HG03439 (cell line): ENCODE measurements around the gene CHD9.

ENCODE experiments used
- ATAC-seq: cut with Tn5 transposase; IDR thresholded peaks from one replicate; pipeline ENCODE4 v1.9.1; 2021; ENCODE audit warnings: mild to moderate bottlenecking, moderate library complexity; ENCODE audit not compliant: unreplicated experiment

CHD9 gene

DNA sequence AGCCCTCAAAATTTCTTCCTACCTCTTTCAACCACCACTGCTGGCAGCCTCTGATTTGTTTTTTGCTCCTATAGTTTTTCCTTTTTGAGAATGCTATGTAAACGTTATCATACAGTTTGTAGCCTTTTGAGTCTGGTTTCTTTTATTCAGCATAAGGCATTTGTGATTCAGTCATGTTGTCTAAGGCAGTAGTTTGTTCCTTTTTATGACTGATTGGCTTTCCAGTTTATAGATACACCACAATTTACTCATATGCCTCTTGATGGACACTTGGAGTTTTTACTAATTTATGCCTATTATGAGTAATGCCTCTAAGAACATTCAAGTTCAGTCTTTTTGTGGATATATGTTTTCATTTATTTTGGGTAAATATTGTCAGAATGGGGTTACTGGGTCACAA, 136.6 kb downstream of the CHD9 start:
- ATAC-seq = no peak

DNA sequence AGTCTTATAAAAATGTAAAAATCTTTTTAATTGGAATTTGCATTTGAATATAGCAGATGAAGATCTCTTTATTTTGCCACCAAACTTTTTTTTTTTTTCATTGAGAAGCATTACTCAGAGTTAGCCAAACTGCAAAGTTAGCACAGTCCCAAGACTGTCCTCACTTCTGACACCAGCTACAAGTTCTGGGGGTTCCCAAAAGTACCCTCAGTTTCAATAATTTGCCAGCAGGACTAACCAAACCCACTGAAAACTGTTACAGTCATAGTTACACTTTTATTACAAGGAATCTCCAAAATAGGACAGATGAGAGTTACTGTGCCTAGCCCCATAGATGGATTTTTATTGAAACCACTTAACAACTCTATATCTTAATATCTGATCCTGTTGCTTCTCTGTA, 144.1 kb downstream of the CHD9 start:
- no peak for ATAC-seq

DNA sequence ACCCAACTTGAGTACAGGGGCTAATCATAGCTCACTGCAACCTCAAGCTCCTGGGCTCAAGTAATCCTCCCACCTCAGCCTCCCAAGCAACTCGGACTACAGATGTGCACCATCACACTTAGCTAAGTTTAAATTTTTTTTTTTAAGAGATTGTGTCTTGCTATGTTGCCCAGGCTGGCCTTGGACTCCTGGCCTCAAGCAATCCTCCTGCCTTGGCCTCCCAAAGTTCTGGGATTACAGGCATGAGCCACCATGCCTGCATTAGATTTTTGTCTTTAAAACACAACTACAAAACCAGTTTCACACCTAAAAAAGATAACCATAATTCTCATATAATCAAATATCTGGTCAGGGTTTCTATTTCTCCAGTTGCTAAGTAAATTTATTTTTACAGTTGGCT, 147.1 kb downstream of the CHD9 start:
- ATAC-seq = no peak

DNA sequence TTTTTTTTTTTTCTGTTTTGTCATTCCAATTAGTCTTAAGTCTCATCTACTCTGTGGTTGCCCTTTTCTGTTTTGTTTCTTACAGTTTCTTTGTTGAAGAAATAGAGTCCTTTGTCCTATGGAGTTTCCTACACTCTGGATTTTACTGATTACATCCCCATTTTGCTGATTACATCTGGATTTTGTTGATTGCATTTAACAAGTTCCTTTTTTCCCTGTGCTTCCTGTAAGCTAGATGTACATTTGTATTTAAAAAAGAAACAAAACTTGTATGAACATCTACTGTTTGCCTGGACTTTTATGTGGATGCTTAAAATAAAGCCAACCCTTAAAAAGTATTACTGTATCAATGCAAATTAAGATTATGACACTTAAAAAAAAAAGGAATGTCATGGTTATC, 147.6 kb downstream of the CHD9 start:
- no peak for ATAC-seq

DNA sequence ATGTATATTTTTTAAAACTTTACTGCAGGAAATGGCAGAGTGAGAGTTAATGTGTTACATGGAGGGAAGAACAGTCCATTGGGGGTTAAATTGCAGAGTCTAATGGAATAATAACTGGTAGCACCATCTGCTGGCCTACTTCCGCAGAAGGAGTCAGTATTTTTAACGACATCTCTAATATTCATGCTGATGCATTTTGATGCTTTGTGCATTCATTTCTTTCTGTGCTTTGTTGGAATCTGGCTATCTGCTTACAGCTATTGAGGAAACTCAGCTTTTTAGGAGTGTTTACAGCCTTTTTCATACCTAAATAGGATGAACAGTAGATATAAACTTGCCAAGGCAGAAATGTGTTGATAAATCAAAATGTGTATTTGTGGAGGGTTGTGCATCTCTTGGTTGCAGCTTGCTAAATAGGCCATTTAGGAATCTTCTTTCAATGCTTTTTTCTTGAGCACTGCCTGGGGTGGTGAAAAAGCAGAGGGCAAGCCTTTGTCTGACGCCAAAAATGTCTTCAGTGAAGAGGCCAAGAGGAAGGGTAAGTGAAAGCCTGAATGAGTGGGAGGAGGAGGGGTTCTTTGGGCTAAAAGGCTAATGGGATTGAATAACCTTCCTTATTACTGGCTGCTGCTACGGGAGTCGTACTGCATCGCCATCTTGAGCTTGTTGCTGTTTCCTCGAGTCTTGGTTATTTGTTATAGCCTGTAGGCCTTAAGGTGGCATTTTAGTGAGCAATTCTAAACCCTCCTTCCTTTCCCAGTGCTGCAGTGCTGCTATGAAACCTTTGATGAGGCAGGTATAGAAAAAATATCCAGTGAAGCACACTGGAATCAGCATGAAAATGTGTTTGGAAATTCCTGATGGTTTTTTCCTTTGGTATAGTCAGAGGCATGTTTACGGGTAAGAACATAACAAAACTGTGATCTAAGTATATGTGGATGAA, 153.3 kb downstream of the CHD9 start:
- ATAC-seq = peak; percentile 74

DNA sequence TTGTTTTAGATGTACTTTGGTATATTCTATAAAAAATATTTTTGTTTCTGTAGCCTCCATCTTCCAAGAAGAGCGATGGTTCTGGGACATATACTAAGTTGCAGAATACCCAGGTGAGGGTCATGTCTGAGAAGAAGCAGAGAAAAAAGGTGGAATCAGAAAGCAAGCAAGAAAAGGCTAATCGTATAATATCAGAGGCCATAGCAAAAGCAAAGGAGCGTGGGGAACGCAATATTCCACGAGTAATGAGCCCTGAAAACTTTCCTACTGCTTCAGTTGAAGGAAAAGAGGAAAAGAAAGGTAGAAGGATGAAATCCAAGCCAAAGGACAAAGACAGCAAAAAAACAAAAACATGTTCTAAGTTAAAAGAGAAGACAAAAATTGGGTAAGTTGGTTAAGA, 154.6 kb downstream of the CHD9 start:
- ATAC-seq = no peak

DNA sequence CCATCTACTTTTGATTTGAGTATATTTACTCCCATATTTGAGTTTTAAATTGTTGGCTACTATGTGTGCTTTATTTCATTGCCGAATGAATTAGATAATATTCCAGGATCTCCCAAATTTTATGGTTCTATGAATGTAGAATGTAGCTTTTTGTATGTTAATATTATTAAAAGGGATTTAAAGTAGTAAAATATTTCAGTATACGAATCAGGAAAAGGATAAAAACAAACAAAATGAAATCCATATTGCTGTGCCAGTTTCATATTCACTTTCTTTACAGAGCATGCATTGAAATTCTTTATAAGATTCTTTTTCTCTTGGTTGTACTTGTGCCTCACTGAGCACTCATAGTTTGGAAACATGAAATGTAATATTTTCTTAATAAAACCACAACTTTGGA, 155.1 kb downstream of the CHD9 start:
- ATAC-seq = no peak

DNA sequence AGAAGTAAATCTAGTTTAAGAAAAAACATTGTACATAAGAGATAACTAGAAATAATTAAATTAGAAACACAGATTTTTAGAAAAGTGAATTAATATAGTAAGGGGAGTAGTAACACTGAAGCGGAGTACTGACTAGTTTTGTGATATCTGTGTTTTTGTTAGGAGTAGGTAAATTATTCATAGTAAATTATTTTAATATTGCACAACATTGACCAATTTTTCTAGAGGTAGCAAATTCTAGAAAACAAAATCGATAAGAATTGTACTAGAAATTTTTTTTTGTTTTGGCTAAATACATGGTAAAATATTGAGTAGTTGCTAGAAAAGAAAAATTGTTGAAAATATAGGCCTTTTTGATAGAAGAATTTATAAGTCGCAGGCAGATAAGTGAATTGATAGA, 156.5 kb downstream of the CHD9 start:
- ATAC-seq = no peak

DNA sequence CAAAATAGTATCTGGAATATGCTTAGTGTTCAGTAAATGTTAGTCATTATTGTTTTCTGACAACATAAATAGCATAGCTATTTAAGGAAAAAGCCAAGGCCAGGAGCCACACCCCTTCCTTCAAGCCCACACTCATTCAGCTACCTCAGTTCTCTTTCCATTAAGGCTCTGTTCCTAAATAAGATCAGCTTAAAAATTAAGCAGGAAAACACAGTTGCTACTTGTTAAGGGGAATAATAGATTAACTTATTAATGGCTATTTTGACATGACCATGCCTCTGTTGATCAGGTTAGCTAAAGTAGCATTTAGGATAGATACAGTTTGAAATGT, 158.1 kb downstream of the CHD9 start:
- ATAC-seq = no peak

DNA sequence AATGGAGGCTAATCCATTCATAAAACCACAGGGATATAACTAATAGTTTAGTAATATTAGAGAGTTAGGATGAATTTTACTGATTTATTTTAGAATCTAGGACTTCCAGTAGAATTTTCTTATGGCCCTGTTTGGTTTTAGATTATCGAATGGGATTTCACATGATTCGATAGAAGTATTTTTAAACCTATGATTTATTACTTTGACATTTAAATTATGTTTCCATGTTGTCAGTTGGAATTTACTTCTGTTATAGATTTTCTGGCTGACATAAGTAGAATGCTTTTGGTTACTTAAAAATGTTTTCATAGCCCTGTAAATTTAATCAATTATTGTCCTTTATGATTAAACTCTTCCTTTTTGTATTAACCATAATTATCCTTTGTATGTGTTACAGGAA, 158.8 kb downstream of the CHD9 start:
- ATAC-seq = no peak

DNA sequence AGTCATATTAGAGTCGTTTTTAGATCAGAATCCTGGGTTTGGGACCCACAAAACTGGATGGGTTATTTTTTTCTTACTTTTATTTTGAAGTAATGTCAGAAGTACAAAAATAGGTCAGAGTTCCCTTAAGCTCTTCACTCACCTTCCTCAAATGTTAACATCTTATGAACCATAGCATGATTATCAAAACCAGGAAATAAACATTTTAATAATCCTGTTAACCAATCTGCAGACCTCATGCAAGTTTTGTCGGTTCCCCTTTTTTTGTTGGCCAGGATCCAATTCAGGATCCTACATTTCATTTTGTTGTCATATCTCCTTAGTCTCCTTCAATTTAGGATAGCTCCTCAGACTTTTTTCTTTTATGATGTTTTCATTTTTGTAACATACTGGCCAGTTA, 162.0 kb downstream of the CHD9 start:
- no peak for ATAC-seq

DNA sequence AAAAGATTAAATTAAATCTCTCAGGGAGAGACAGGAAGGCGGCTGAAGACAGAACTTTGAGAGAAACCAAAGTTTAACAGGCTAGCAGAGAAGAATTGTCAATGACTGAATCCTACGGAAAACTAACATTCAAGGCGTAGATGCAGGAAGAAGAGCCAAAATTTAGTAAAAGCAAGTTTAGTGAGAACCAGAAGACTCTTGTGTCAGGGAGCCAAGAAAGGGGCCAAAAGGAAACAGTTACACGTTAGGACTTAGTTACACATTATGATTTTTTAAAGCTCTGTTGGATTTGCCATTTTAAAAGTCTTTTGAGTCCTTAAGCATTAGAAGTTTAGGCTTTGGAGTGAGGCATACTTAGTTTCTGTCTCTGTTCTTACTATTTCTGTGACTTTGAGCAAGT, 164.6 kb downstream of the CHD9 start:
- no peak for ATAC-seq

DNA sequence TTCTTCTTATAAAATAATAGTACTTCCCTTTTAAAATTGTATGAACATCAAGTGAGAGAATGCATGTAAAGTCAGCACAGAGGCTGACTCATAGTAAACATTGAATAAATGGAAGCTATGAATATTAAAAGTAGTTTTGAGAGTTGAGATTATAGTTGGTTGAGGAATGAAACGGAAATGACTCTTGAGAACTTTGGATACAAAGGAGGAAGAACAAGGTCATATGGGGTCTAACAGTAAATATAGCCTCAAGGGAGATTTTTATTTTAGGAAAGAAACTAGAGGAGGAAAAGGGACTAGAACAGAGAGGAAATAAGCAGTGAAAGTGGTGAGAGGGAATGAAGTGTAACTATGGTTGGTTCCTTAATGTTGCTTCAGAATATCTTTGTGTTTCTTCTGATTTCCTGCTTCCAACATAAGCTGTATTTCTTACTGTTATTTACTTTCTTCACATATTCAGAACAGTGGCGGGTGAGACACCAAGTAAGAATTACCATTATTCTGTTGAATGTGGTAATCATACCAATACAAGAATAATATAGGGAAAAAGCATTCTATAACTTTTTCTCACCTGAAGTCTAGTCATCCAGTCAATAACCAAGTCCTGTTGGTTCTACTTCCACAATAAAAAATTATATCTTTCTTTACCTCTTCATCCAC, 165.1 kb downstream of the CHD9 start:
- no peak for ATAC-seq

DNA sequence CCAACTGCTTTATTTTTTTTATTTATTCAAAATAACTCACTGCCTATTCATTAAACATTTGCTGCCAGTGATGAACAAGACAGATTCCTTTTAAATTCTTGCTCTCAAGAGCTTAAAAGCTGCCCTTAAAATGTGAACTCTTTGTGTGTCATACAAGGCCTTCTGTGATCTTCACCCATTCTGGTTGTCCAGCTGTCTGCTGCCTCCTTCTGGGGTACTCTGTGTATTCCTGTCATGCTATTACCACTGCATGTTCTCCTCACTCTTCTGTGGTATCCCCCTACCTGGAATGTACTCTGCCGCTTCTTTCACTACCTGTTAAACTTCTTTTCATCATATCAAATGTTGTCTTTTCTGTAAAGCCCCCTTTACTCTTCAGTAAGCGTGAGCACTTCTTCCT, 165.8 kb downstream of the CHD9 start:
- no peak for ATAC-seq

DNA sequence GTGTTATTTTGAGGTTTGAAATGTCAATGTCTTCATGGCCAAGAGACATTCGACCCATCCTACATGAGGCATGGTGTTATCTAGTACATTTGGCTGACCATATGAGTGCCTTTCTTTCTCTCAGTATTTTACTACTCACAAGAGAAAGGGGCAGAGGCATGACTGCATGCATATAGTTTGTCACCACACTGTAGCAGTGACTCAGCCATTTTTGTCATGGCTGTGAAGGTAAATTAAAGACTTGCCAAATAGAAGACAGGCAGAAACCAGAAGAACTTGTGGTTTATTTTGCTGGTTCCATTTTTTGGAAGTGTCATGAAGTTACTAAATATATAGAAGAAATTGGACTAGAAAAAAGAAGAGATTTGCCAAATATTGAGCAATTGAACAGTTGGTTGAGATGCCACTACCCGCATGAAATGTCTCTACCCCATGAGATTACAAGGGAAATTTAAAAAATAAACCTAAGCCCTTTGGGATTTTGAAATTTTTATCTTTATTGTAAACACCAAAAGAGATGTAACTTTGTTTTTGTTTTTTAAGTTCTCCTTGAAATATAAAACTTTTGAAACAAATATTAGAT, 170.3 kb downstream of the CHD9 start:
- no peak for ATAC-seq

DNA sequence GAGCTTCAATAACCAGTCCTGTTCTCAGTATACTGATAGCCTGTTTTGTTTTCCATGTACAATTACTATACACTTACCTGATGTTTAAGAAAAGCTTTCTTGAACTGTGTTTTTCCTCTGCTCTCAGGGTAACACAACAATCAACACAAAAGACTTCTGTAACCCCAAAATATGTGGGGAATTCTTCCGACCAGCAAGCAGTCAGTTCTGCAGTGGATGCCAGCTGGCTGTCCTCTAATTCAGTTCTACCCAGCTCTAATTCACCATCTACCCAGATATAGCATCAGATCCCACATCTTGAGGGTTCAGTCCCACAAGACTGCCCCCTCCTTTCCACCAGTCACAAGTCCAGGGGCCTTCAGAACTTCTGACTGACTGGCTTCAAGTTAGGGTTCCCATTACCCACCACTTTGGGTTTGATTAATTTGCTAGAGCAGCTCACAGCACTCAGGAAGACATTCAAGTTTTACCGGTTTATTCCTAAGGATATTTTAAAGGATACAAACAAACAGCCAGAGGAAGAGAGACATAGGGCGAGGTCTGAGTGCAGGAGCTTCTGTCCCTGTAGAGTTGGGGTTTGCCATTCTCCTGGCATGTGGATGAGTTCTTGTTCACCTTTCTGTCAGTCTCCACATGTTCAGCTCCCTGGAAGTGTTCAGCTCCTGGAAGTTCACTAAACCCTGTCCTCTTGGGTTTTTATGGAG, 178.2 kb downstream of the CHD9 start:
- ATAC-seq = no peak

DNA sequence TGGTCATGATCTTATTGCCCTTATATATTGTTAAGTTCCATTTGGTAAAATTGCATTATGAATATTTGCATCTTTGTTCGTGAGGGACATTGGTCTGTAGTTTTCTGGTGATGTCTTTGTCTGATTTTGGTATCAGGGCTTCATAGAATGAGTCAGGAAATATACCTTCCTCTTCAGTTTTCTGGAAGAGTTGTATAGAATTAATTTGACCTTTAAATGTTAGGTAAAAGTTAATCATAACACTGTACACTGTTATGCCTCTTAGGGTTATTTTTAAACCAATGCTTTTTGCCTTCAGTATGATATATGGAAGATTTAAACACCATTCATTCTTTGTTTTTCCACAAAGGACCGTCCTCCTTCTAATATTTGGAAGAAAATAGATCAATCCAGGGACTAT, 180.0 kb downstream of the CHD9 start:
- ATAC-seq = no peak

DNA sequence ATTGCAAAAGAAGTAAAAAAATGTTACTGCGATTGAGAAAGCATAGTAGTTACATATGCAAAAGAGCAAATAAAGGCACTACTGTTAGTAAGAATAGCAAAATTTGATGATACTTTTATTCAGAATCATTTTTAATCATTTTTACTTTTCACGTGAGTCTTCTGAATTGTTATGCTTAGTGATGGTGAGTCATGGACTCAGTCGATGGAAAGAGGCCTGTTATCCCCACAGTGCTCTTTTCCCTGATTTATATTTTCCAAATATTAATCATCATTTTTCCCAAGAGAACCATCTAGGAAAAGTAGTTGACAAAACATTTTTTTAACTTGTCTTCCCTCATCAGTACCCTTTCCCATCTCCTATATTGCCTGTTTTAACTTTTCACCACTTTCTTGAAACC, 181.1 kb downstream of the CHD9 start:
- no peak for ATAC-seq

DNA sequence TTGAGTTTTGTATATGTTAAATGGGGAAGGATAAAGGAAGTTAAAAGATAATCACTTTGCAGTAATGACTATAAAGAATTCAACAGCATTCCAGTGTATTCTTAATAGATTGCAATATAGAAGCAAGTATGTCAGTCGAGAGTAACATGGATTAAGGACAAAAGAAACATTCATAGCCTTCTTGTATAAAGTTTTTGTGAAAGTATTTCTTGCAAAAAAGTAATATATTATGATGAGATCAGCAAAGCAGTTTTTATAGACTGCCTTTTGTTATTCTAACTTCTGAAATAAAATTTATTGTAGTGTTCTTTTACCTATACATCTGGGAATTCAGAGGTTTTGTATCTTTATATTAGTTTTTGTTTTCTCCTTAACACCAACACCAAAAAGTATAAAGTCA, 194.5 kb downstream of the CHD9 start:
- no peak for ATAC-seq

DNA sequence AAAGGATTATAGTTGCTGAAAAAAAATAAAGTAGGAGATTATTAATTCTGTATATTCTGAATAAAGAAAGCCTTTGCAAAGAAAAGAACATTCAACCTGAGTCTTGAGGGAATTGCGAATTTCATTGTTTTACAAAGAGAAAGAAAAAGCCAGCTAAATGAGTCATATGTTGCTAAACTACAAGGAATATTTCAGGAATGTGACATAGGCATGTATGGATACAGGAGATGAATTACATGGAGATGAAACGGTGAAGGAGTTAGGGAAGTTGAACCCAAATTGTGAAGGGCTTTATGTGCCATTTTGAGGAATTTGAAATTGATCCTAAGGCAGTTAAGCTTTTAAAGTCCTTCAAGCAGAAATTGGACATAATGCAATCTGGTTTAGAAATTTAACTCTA, 202.2 kb downstream of the CHD9 start:
- no peak for ATAC-seq

DNA sequence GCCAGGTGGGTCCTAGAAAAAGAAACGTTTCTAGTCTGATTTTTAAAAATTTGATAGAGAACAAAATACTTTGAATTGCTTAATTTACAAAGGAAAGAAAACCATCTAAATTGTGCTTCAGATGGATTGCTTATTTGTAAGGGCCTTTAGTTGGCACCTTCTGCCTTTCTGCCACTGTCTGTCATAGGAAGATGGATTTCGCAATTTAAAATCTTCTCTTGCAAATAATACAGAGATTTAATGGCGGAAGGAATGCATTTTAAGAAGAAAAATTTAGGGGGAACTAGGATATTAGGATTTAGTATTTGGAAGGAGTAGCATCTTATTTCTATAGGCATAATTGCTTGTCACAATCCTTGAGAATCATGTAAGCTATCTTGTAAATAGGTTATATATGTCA, 204.0 kb downstream of the CHD9 start:
- ATAC-seq = no peak

DNA sequence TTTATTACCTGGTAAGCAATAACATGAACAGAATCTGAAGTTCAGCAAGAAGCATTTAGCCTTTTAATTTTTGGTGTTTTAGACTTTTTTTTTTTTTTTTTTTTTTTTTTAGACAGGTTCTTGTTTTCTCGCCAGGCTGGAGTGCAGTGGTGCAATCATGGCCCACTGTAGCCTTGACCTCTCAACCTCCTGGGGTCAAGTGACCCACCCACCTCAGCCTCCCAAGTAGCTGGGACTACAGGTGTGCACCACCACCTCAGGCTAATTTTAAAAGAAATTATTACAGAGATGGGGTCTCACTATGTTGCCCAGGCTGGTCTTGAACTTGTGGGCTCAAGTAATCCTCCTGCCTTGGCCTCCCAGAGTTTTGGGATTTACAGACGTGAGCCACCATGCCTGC, 206.5 kb downstream of the CHD9 start:
- no peak for ATAC-seq
